HEK293 (cell line): ENCODE results near the gene KLHL17.

Experiments used
- GLI2 ChIP-seq: fragments of 450-650 bp; formaldehyde crosslinking; IDR thresholded peaks from 2 replicates; pipeline ENCODE4; 2017; ENCODE audit warnings: missing biosample characterization, missing genetic modification characterization, low read depth, borderline replicate concordance
- KLF7 ChIP-seq: fragments of 450-650 bp; formaldehyde crosslinking; IDR thresholded peaks from 2 replicates; pipeline ENCODE4 v1.5.1; 2016; ENCODE audit warnings: missing biosample characterization, missing genetic modification characterization, borderline replicate concordance
- ZBTB20 ChIP-seq: fragments of 450-650 bp; formaldehyde crosslinking; IDR thresholded peaks from 2 replicates; pipeline ENCODE4 v1.5.1; 2016; ENCODE audit warnings: missing biosample characterization, missing genetic modification characterization
- ZEB2 ChIP-seq: fragments of 450-650 bp; formaldehyde crosslinking; IDR thresholded peaks from 2 replicates; pipeline ENCODE4 v1.5.1; 2016; ENCODE audit warnings: missing biosample characterization, missing genetic modification characterization
- ZFP3 ChIP-seq: fragments of 450-650 bp; formaldehyde crosslinking; IDR thresholded peaks from 2 replicates; pipeline ENCODE4 v1.5.1; 2016; ENCODE audit warnings: low read depth, missing biosample characterization, missing genetic modification characterization
- ZNF112 ChIP-seq: fragments of 450-650 bp; formaldehyde crosslinking; IDR thresholded peaks from 2 replicates; pipeline ENCODE4 v1.5.0; 2017; ENCODE audit warnings: missing biosample characterization, missing genetic modification characterization
- ZNF140 ChIP-seq: fragments of 450-650 bp; formaldehyde crosslinking; IDR thresholded peaks from 2 replicates; pipeline ENCODE4 v1.5.1; 2016; ENCODE audit warnings: missing biosample characterization, missing genetic modification characterization
- ZNF174 ChIP-seq: fragments of 450-650 bp; formaldehyde crosslinking; IDR thresholded peaks from 2 replicates; pipeline ENCODE4 v1.5.0; 2017; ENCODE audit warnings: missing biosample characterization, mild to moderate bottlenecking, missing genetic modification characterization
- ZNF19 ChIP-seq: fragments of 450-650 bp; formaldehyde crosslinking; IDR thresholded peaks from 2 replicates; pipeline ENCODE4; 2016; ENCODE audit warnings: missing biosample characterization, missing genetic modification characterization, low read depth
- ZNF514 ChIP-seq: fragments of 450-650 bp; formaldehyde crosslinking; IDR thresholded peaks from 2 replicates; pipeline ENCODE4 v1.5.1; 2016; ENCODE audit warnings: missing biosample characterization, missing genetic modification characterization
- ZNF529 ChIP-seq: fragments of 450-650 bp; formaldehyde crosslinking; IDR thresholded peaks from 2 replicates; pipeline ENCODE4 v1.5.1; 2017; ENCODE audit warnings: missing genetic modification characterization, missing biosample characterization; ENCODE audit not compliant: insufficient replicate concordance
- ZNF530 ChIP-seq: fragments of 450-650 bp; formaldehyde crosslinking; IDR thresholded peaks from 2 replicates; pipeline ENCODE4 v1.5.1; 2016; ENCODE audit warnings: low read depth, missing biosample characterization, missing genetic modification characterization
- ZNF623 ChIP-seq: fragments of 450-650 bp; formaldehyde crosslinking; IDR thresholded peaks from 2 replicates; pipeline ENCODE4 v1.5.1; 2016; ENCODE audit warnings: missing biosample characterization, missing genetic modification characterization
- ZNF626 ChIP-seq: fragments of 450-650 bp; sonication (Bioruptor Pico); formaldehyde crosslinking; IDR thresholded peaks from 2 replicates; pipeline ENCODE4 v1.5.1; 2018; ENCODE audit warnings: missing biosample characterization, missing genetic modification characterization, inconsistent platforms
- ZNF660 ChIP-seq: fragments of 450-650 bp; IDR thresholded peaks from 2 replicates; pipeline ENCODE4 v1.5.1; 2018; ENCODE audit warnings: missing biosample characterization, mild to moderate bottlenecking, missing genetic modification characterization
- ZNF785 ChIP-seq: fragments of 450-650 bp; formaldehyde crosslinking; IDR thresholded peaks from 2 replicates; pipeline ENCODE4 v1.5.1; 2016; ENCODE audit warnings: missing biosample characterization, missing genetic modification characterization
- TF ChIP-seq, protein P1 (sequence below): fragments of 450-650 bp; formaldehyde crosslinking; IDR thresholded peaks from 2 replicates; pipeline ENCODE4 v1.5.1; 2017; ENCODE audit warnings: missing biosample characterization, missing genetic modification characterization
- TF ChIP-seq, protein P2 (sequence below): fragments of 450-650 bp; formaldehyde crosslinking; IDR thresholded peaks from 2 replicates; pipeline ENCODE4 v1.5.1; 2016; ENCODE audit warnings: missing biosample characterization, missing genetic modification characterization
- TF ChIP-seq, protein P3 (sequence below): fragments of 450-650 bp; formaldehyde crosslinking; IDR thresholded peaks from 2 replicates; pipeline ENCODE4 v1.5.1; 2016; ENCODE audit warnings: missing biosample characterization, missing genetic modification characterization
- TF ChIP-seq, protein P4 (sequence below): fragments of 450-650 bp; formaldehyde crosslinking; optimal IDR thresholded peaks from 2 replicates; pipeline ENCODE3; 2016; ENCODE audit warnings: missing biosample characterization, mild to moderate bottlenecking, missing genetic modification characterization
- TF ChIP-seq, protein P5 (sequence below): fragments of 450-650 bp; formaldehyde crosslinking; IDR thresholded peaks from 2 replicates; pipeline ENCODE4 v1.5.1; 2017; ENCODE audit warnings: missing biosample characterization, missing genetic modification characterization
- TF ChIP-seq, protein P6 (sequence below): fragments of 450-650 bp; formaldehyde crosslinking; IDR thresholded peaks from 2 replicates; pipeline ENCODE4 v1.5.1; 2016; ENCODE audit warnings: missing biosample characterization, missing genetic modification characterization, borderline replicate concordance
- TF ChIP-seq, protein P7 (sequence below): fragments of 450-650 bp; formaldehyde crosslinking; IDR thresholded peaks from 2 replicates; pipeline ENCODE4 v1.5.1; 2017; ENCODE audit warnings: missing biosample characterization, missing genetic modification characterization

The KLHL17 gene

DNA sequence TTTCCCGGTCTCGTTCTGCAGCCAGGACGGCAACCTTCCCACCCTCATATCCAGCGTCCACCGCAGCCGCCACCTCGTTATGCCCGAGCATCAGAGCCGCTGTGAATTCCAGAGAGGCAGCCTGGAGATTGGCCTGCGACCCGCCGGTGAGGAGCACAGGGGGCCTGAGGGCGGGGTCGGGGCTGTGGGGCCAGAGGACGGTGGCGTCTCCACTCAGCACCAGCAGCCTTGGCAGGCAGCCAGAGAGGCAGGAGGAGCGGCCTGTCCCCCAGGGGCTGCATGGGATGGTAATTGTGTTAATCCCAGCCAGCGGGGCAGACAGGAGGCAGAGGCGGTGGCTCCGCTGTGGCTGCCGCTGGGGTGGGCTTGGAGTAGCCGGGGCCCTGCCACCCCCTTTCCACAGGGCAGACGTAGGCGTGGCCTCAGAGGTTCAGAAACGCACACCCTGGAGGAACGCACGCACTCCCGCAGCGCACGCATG is 24.6 kb upstream of the KLHL17 start (continued):
- TF ChIP-seq, protein P1, sequence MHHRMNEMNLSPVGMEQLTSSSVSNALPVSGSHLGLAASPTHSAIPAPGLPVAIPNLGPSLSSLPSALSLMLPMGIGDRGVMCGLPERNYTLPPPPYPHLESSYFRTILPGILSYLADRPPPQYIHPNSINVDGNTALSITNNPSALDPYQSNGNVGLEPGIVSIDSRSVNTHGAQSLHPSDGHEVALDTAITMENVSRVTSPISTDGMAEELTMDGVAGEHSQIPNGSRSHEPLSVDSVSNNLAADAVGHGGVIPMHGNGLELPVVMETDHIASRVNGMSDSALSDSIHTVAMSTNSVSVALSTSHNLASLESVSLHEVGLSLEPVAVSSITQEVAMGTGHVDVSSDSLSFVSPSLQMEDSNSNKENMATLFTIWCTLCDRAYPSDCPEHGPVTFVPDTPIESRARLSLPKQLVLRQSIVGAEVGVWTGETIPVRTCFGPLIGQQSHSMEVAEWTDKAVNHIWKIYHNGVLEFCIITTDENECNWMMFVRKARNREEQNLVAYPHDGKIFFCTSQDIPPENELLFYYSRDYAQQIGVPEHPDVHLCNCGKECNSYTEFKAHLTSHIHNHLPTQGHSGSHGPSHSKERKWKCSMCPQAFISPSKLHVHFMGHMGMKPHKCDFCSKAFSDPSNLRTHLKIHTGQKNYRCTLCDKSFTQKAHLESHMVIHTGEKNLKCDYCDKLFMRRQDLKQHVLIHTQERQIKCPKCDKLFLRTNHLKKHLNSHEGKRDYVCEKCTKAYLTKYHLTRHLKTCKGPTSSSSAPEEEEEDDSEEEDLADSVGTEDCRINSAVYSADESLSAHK (tag by site-specific recombination) = peak; percentile 76
- TF ChIP-seq, protein P2, sequence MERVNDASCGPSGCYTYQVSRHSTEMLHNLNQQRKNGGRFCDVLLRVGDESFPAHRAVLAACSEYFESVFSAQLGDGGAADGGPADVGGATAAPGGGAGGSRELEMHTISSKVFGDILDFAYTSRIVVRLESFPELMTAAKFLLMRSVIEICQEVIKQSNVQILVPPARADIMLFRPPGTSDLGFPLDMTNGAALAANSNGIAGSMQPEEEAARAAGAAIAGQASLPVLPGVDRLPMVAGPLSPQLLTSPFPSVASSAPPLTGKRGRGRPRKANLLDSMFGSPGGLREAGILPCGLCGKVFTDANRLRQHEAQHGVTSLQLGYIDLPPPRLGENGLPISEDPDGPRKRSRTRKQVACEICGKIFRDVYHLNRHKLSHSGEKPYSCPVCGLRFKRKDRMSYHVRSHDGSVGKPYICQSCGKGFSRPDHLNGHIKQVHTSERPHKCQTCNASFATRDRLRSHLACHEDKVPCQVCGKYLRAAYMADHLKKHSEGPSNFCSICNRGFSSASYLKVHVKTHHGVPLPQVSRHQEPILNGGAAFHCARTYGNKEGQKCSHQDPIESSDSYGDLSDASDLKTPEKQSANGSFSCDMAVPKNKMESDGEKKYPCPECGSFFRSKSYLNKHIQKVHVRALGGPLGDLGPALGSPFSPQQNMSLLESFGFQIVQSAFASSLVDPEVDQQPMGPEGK (tag by site-specific recombination) = peak; percentile 96
- TF ChIP-seq, protein P3, sequence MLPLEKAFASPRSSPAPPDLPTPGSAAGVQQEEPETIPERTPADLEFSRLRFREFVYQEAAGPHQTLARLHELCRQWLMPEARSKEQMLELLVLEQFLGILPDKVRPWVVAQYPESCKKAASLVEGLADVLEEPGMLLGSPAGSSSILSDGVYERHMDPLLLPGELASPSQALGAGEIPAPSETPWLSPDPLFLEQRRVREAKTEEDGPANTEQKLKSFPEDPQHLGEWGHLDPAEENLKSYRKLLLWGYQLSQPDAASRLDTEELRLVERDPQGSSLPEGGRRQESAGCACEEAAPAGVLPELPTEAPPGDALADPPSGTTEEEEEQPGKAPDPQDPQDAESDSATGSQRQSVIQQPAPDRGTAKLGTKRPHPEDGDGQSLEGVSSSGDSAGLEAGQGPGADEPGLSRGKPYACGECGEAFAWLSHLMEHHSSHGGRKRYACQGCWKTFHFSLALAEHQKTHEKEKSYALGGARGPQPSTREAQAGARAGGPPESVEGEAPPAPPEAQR (tag by site-specific recombination) = no peak
- no peak for TF ChIP-seq ZNF140 (tag by site-specific recombination)
- no peak for TF ChIP-seq ZFP3 (tag by site-specific recombination)
- TF ChIP-seq KLF7 (tag by site-specific recombination) = peak; percentile 86
- TF ChIP-seq ZBTB20 = peak; percentile 67
- TF ChIP-seq, protein P4, sequence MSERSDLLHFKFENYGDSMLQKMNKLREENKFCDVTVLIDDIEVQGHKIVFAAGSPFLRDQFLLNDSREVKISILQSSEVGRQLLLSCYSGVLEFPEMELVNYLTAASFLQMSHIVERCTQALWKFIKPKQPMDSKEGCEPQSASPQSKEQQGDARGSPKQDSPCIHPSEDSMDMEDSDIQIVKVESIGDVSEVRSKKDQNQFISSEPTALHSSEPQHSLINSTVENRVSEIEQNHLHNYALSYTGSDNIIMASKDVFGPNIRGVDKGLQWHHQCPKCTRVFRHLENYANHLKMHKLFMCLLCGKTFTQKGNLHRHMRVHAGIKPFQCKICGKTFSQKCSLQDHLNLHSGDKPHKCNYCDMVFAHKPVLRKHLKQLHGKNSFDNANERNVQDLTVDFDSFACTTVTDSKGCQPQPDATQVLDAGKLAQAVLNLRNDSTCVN (tag by site-specific recombination) = peak; percentile 16
- TF ChIP-seq, protein P5, sequence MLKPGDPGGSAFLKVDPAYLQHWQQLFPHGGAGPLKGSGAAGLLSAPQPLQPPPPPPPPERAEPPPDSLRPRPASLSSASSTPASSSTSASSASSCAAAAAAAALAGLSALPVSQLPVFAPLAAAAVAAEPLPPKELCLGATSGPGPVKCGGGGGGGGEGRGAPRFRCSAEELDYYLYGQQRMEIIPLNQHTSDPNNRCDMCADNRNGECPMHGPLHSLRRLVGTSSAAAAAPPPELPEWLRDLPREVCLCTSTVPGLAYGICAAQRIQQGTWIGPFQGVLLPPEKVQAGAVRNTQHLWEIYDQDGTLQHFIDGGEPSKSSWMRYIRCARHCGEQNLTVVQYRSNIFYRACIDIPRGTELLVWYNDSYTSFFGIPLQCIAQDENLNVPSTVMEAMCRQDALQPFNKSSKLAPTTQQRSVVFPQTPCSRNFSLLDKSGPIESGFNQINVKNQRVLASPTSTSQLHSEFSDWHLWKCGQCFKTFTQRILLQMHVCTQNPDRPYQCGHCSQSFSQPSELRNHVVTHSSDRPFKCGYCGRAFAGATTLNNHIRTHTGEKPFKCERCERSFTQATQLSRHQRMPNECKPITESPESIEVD (tag by site-specific recombination) = peak; percentile 27; the same call in 1 of the 2 replicates
- no peak for TF ChIP-seq ZNF112
- TF ChIP-seq ZNF530 (tag by site-specific recombination) = no peak
- TF ChIP-seq, protein P6, sequence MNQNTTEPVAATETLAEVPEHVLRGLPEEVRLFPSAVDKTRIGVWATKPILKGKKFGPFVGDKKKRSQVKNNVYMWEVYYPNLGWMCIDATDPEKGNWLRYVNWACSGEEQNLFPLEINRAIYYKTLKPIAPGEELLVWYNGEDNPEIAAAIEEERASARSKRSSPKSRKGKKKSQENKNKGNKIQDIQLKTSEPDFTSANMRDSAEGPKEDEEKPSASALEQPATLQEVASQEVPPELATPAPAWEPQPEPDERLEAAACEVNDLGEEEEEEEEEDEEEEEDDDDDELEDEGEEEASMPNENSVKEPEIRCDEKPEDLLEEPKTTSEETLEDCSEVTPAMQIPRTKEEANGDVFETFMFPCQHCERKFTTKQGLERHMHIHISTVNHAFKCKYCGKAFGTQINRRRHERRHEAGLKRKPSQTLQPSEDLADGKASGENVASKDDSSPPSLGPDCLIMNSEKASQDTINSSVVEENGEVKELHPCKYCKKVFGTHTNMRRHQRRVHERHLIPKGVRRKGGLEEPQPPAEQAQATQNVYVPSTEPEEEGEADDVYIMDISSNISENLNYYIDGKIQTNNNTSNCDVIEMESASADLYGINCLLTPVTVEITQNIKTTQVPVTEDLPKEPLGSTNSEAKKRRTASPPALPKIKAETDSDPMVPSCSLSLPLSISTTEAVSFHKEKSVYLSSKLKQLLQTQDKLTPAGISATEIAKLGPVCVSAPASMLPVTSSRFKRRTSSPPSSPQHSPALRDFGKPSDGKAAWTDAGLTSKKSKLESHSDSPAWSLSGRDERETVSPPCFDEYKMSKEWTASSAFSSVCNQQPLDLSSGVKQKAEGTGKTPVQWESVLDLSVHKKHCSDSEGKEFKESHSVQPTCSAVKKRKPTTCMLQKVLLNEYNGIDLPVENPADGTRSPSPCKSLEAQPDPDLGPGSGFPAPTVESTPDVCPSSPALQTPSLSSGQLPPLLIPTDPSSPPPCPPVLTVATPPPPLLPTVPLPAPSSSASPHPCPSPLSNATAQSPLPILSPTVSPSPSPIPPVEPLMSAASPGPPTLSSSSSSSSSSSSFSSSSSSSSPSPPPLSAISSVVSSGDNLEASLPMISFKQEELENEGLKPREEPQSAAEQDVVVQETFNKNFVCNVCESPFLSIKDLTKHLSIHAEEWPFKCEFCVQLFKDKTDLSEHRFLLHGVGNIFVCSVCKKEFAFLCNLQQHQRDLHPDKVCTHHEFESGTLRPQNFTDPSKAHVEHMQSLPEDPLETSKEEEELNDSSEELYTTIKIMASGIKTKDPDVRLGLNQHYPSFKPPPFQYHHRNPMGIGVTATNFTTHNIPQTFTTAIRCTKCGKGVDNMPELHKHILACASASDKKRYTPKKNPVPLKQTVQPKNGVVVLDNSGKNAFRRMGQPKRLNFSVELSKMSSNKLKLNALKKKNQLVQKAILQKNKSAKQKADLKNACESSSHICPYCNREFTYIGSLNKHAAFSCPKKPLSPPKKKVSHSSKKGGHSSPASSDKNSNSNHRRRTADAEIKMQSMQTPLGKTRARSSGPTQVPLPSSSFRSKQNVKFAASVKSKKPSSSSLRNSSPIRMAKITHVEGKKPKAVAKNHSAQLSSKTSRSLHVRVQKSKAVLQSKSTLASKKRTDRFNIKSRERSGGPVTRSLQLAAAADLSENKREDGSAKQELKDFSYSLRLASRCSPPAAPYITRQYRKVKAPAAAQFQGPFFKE = no peak
- TF ChIP-seq ZNF623 (tag by site-specific recombination) = no peak
- TF ChIP-seq ZNF19 = no peak
- TF ChIP-seq ZNF626 (tag by site-specific recombination) = no peak
- TF ChIP-seq, protein P7, sequence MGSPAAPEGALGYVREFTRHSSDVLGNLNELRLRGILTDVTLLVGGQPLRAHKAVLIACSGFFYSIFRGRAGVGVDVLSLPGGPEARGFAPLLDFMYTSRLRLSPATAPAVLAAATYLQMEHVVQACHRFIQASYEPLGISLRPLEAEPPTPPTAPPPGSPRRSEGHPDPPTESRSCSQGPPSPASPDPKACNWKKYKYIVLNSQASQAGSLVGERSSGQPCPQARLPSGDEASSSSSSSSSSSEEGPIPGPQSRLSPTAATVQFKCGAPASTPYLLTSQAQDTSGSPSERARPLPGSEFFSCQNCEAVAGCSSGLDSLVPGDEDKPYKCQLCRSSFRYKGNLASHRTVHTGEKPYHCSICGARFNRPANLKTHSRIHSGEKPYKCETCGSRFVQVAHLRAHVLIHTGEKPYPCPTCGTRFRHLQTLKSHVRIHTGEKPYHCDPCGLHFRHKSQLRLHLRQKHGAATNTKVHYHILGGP (tag by site-specific recombination) = no peak
- no peak for TF ChIP-seq ZNF785
- no peak; the same call in 1 of the 2 replicates for TF ChIP-seq GLI2 (tag by site-specific recombination)
- no peak for TF ChIP-seq ZNF174 (tag by site-specific recombination)
- no peak for TF ChIP-seq ZNF529 (tag by site-specific recombination)
- TF ChIP-seq ZEB2 = peak; percentile 88
- peak; percentile 71; the same call in 1 of the 2 replicates for TF ChIP-seq ZNF660 (tag by site-specific recombination)
- TF ChIP-seq ZNF514 (tag by site-specific recombination) = no peak
